Measurements from ENCODE around the gene PGRMC2.

Gene PGRMC2

GRCh38 chr4:128287141-128287870 lies at the start of gene PGRMC2:
TSS of gene PGRMC2 (minus strand) at chr4:128287813. CDS start at chr4:128287790, 23 bp downstream.
- H3K36me3 Mint-ChIP-seq = peaks cover 1 to 8% of the 10 kb centered on the region in 2 donors
- DNase-seq (no peak), ATAC-seq (replicated peaks) (peak in 1 of 2 donors; percentile 1)
- H3K4me3 Mint-ChIP-seq = peak within 1 kb of the TSS; percentile 81 to 82
- peak within 1 kb of the TSS; percentile 78 for H3K27ac Mint-ChIP-seq
- no peaks in the 10 kb centered on the region for H3K27me3 Mint-ChIP-seq
- H3K9me3 Mint-ChIP-seq = no peaks in the 10 kb centered on the region
- H3K4me1 Mint-ChIP-seq = peaks cover 6 to 24% of the 10 kb centered on the region in 2 donors

- DNase-seq (no peak), ATAC-seq (replicated peaks) (no peak)
- Mint-ChIP-seq H3K36me3 (peaks cover 4 to 18% of the 10 kb centered on the region in 2 donors), H3K9me3 (peaks cover 0 to 2% of the 10 kb centered on the region in 2 donors), H3K27ac (no peak overlapping the region), H3K4me1 (no peaks in the 10 kb centered on the region), H3K4me3 (no peak overlapping the region), H3K27me3 (no peaks in the 10 kb centered on the region)
Measured at GRCh38 chr4:128335541-128335940, 47.9 kb upstream of the PGRMC2 start.

GRCh38 chr4:128334256-128334655 lies 46.6 kb upstream of the PGRMC2 start:
- Mint-ChIP-seq H3K4me1 (no peaks in the 10 kb centered on the region), H3K36me3 (peaks cover 4 to 22% of the 10 kb centered on the region in 2 donors)
- no peak for DNase-seq

GRCh38 chr4:128333309-128334018 lies 45.9 kb upstream of the PGRMC2 start:
- DNase-seq (no peak), ATAC-seq (replicated peaks) (no peak)
- Mint-ChIP-seq H3K4me1 (no peaks in the 10 kb centered on the region), H3K27me3 (no peaks in the 10 kb centered on the region), H3K27ac (no peak overlapping the region), H3K9me3 (peaks cover 0 to 2% of the 10 kb centered on the region in 2 donors), H3K4me3 (no peak overlapping the region), H3K36me3 (peaks cover 4 to 22% of the 10 kb centered on the region in 2 donors)

More at GRCh38 chr4:128334256-128334655, 46.6 kb upstream of the PGRMC2 start:
- Mint-ChIP-seq H3K27me3 (no peaks in the 10 kb centered on the region), H3K9me3 (peaks cover 0 to 2% of the 10 kb centered on the region in 2 donors), H3K27ac (no peak overlapping the region), H3K4me3 (no peak overlapping the region)
- no peak for ATAC-seq (replicated peaks)

- DNase-seq = no peak
- H3K9me3 Mint-ChIP-seq = peaks cover 0 to 2% of the 10 kb centered on the region in 2 donors
- ATAC-seq (replicated peaks) = no peak
- no peaks in the 10 kb centered on the region for H3K4me1 Mint-ChIP-seq
- no peak overlapping the region for H3K27ac Mint-ChIP-seq
- H3K4me3 Mint-ChIP-seq = no peak overlapping the region
- no peaks in the 10 kb centered on the region for H3K27me3 Mint-ChIP-seq
- H3K36me3 Mint-ChIP-seq = peaks cover 5 to 18% of the 10 kb centered on the region in 2 donors
Measured at GRCh38 chr4:128332081-128332480, 44.5 kb upstream of the PGRMC2 start.

GRCh38 chr4:128329638-128330037 lies 42.0 kb upstream of the PGRMC2 start:
- H3K36me3 Mint-ChIP-seq = peaks cover 5 to 14% of the 10 kb centered on the region in 2 donors
- ATAC-seq (replicated peaks) = no peak
- H3K27me3 Mint-ChIP-seq = no peaks in the 10 kb centered on the region

GRCh38 chr4:128328106-128328505 lies 40.5 kb upstream of the PGRMC2 start:
- ATAC-seq (replicated peaks) (no peak), DNase-seq (no peak)
- Mint-ChIP-seq H3K9me3 (no peaks in the 10 kb centered on the region), H3K27me3 (no peaks in the 10 kb centered on the region), H3K27ac (no peak overlapping the region), H3K36me3 (peaks cover 4 to 10% of the 10 kb centered on the region in 2 donors), H3K4me3 (no peak overlapping the region), H3K4me1 (no peaks in the 10 kb centered on the region)

More at GRCh38 chr4:128329638-128330037, 42.0 kb upstream of the PGRMC2 start:
- H3K4me1 Mint-ChIP-seq = no peaks in the 10 kb centered on the region
- peaks cover 0 to 2% of the 10 kb centered on the region in 2 donors for H3K9me3 Mint-ChIP-seq
- no peak overlapping the region for H3K4me3 Mint-ChIP-seq
- H3K27ac Mint-ChIP-seq = no peak overlapping the region
- no peak for DNase-seq

- ATAC-seq (replicated peaks) (no peak), DNase-seq (no peak)
- H3K4me1 Mint-ChIP-seq = no peaks in the 10 kb centered on the region
- no peaks in the 10 kb centered on the region for H3K9me3 Mint-ChIP-seq
- no peak overlapping the region for H3K27ac Mint-ChIP-seq
- no peaks in the 10 kb centered on the region for H3K27me3 Mint-ChIP-seq
- no peak overlapping the region for H3K4me3 Mint-ChIP-seq
- peaks cover 3% of the 10 kb centered on the region in 2 donors for H3K36me3 Mint-ChIP-seq
Measured at GRCh38 chr4:128323401-128323800, 35.8 kb upstream of the PGRMC2 start.

- no peak for DNase-seq
- peaks cover 3% of the 10 kb centered on the region in 2 donors for H3K36me3 Mint-ChIP-seq
- H3K27me3 Mint-ChIP-seq = no peaks in the 10 kb centered on the region
- no peak overlapping the region for H3K27ac Mint-ChIP-seq
- no peak overlapping the region for H3K4me3 Mint-ChIP-seq
- H3K4me1 Mint-ChIP-seq = no peaks in the 10 kb centered on the region
- ATAC-seq (replicated peaks) = no peak
- H3K9me3 Mint-ChIP-seq = no peaks in the 10 kb centered on the region
Measured at GRCh38 chr4:128322986-128323385, 35.4 kb upstream of the PGRMC2 start.

- H3K27ac Mint-ChIP-seq = no peak overlapping the region
- no peak for ATAC-seq (replicated peaks)
- H3K4me3 Mint-ChIP-seq = no peak overlapping the region
- no peak for DNase-seq
- no peaks in the 10 kb centered on the region for H3K27me3 Mint-ChIP-seq
- H3K36me3 Mint-ChIP-seq = peaks cover 6 to 7% of the 10 kb centered on the region in 2 donors
- H3K9me3 Mint-ChIP-seq = no peaks in the 10 kb centered on the region
- H3K4me1 Mint-ChIP-seq = no peaks in the 10 kb centered on the region
Measured at GRCh38 chr4:128322311-128322710, 34.7 kb upstream of the PGRMC2 start.

- H3K27ac Mint-ChIP-seq = no peak overlapping the region
- H3K36me3 Mint-ChIP-seq = peaks cover 12 to 16% of the 10 kb centered on the region in 2 donors
- no peak for DNase-seq
- no peak overlapping the region for H3K4me3 Mint-ChIP-seq
- H3K4me1 Mint-ChIP-seq = no peaks in the 10 kb centered on the region
- ATAC-seq (replicated peaks) = no peak
- no peaks in the 10 kb centered on the region for H3K9me3 Mint-ChIP-seq
- no peaks in the 10 kb centered on the region for H3K27me3 Mint-ChIP-seq
Measured at GRCh38 chr4:128320656-128321055, 33.0 kb upstream of the PGRMC2 start.

GRCh38 chr4:128315756-128316520 lies 28.3 kb upstream of the PGRMC2 start:
- H3K9me3 Mint-ChIP-seq = no peaks in the 10 kb centered on the region
- no peak for ATAC-seq (replicated peaks)
- no peak overlapping the region for H3K27ac Mint-ChIP-seq
- no peak for DNase-seq
- H3K4me3 Mint-ChIP-seq = no peak overlapping the region
- H3K4me1 Mint-ChIP-seq = peaks cover 0 to 2% of the 10 kb centered on the region in 2 donors
- H3K36me3 Mint-ChIP-seq = peaks cover 23 to 36% of the 10 kb centered on the region in 2 donors
- H3K27me3 Mint-ChIP-seq = no peaks in the 10 kb centered on the region

GRCh38 chr4:128311659-128312403 lies 24.2 kb upstream of the PGRMC2 start:
- Mint-ChIP-seq H3K4me1 (peaks cover 0 to 3% of the 10 kb centered on the region in 2 donors), H3K4me3 (no peak overlapping the region), H3K27me3 (no peaks in the 10 kb centered on the region), H3K27ac (peak overlapping the region; percentile 25), H3K36me3 (peaks cover 14 to 40% of the 10 kb centered on the region in 2 donors), H3K9me3 (no peaks in the 10 kb centered on the region)
- ATAC-seq (replicated peaks) = no peak
- DNase-seq = no peak

GRCh38 chr4:128310266-128310697 lies 22.7 kb upstream of the PGRMC2 start:
- ATAC-seq (replicated peaks) = no peak
- no peak for DNase-seq
- H3K27ac Mint-ChIP-seq = no peak overlapping the region
- H3K36me3 Mint-ChIP-seq = peaks cover 10 to 32% of the 10 kb centered on the region in 2 donors
- H3K4me1 Mint-ChIP-seq = peaks cover 0 to 3% of the 10 kb centered on the region in 2 donors
- no peaks in the 10 kb centered on the region for H3K9me3 Mint-ChIP-seq
- no peaks in the 10 kb centered on the region for H3K27me3 Mint-ChIP-seq
- H3K4me3 Mint-ChIP-seq = no peak overlapping the region
